ENCODE results near the gene RAPH1. TPM values are rescaled to one million over a fixed set of nuclear protein-coding genes. Genes with fewer than 3 reads are reported as not detected.

The RAPH1 gene
- total and polyA plus RNA-seq, 2 experiments from 2014 or later, result 5.0 to 36.2 TPM

- Histone ChIP-seq H4K20me1 (replicated peaks; ENCODE audit: insufficient read depth) (no peaks in the 10 kb centered on the region), H3F3A (replicated peaks; ENCODE audit: low read depth) (no peaks in the 10 kb centered on the region), H3K4me1 (ENCODE audit: insufficient read depth) (no peaks in the 10 kb centered on the region), H3K9me2 (ENCODE audit: insufficient read depth) (no peaks in the 10 kb centered on the region), H3K27ac (ENCODE audit: low read depth) (no peak overlapping the region), H3K79me2 (replicated peaks; ENCODE audit: insufficient read depth) (no peaks in the 10 kb centered on the region), H2AFZ (no peak overlapping the region), H3K36me3 (ENCODE audit: insufficient read depth) (no peaks in the 10 kb centered on the region), H3K4me3 (no peak overlapping the region), H3K4me2 (no peak overlapping the region), H3K27me3 (ENCODE audit: insufficient read depth) (no peaks in the 10 kb centered on the region)
- H3K36me3 Mint-ChIP-seq (ENCODE audit: low read depth), result no peaks in the 10 kb centered on the region
- no peaks in the 10 kb centered on the region for H3K9me3 Mint-ChIP-seq
- DNase-seq (ENCODE audit: low spot score), result peak; percentile 2
- H3K27me3 Mint-ChIP-seq (ENCODE audit: insufficient read depth, low read depth, poor library complexity), result no peaks in the 10 kb centered on the region
- no peak for ATAC-seq
- H3K4me3 Mint-ChIP-seq, result no peak overlapping the region
- no peak overlapping the region for H3K27ac Mint-ChIP-seq
- TF ChIP-seq STAT1 (IDR thresholded peaks at IDR 0.05; ENCODE audit: unreplicated experiment) (no peak), EZH2 (IDR thresholded peaks at IDR 0.05; ENCODE audit: low read depth, unreplicated experiment) (no peak), REST (IDR thresholded peaks at IDR 0.05; ENCODE audit: unreplicated experiment) (no peak), JUNB (IDR thresholded peaks at IDR 0.05; ENCODE audit: unreplicated experiment) (no peak), ZNF331 (CRISPR knock-in tag; IDR thresholded peaks at IDR 0.05; ENCODE audit: low read depth) (no peak), ZNF462 (CRISPR knock-in tag; IDR thresholded peaks at IDR 0.05) (no peak), CTCF (conservative IDR thresholded peaks at IDR 0.05; ENCODE audit: low read depth in 2 of 2) (no peak), ETS1 (IDR thresholded peaks at IDR 0.05) (no peak)
- peaks cover 4% of the 10 kb centered on the region; the same call in 2 of the 3 replicates for H3K4me1 Mint-ChIP-seq
These were observed 13.8 kb upstream of the RAPH1 start for GRCh38 chr2:203548887-203549286.

Measured in GM23338 (cell line).